ENCODE results near the gene BSCL2.

DNA sequence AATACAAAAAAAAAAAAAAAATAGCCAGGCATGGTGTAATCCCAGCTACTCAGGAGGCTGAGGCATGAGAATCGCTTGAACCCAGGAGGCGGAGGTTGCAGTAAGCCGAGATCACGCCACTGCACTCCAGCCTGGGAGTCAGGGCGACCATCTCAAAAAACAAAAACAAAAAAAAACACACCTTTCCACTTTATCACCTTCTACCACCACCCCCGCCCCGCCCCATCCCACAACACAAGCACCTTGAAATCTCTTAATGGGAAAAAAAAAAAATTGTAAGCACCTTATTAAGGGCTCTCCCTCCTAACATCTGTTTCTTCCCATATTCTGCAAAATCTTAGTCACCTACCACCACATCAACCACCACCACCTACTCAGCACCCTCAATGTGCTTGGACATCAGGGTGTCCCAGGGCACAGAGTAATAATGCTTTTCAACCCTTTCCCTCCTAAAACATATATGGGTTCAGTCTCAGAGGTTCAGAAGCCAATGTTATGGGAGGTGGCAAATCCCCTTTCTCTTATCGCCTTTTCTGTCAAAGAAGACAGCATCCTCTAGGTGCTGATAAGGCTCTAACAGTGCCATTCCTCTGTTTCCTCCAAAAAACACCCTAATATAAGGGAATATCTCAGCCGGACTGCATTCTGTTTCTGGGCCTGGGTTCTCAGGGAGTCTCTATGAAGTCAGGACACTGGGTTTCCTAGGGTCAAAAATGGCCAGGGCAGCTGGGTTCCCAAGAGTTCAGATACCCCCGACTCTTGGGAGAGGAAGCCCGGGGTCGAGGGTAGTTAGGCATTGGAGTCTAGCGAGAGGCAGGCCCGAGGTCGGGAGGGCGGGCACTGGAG, 54.8 kb downstream of the BSCL2 start:
- no peak for TF ChIP-seq RAD21 (CRISPR knock-in tag; IDR thresholded peaks at IDR 0.05)
- TF ChIP-seq ZNF274 (CRISPR knock-in tag; IDR thresholded peaks at IDR 0.05): no peak
- no peak for TF ChIP-seq ZBTB37 (CRISPR knock-in tag; IDR thresholded peaks at IDR 0.05)
- TF ChIP-seq CTCF (CRISPR knock-in tag; IDR thresholded peaks at IDR 0.05): no peak
- no peak for TF ChIP-seq RBM39 (IDR thresholded peaks at IDR 0.05; ENCODE audit: low read depth, low read length, poor library complexity, severe bottlenecking)
- TF ChIP-seq ZFP41 (CRISPR knock-in tag; IDR thresholded peaks at IDR 0.05; ENCODE audit: borderline replicate concordance): no peak
- TF ChIP-seq NFE2 (CRISPR knock-in tag; IDR thresholded peaks at IDR 0.05): no peak
- no peak for TF ChIP-seq MTF1 (CRISPR knock-in tag; IDR thresholded peaks at IDR 0.05)
- TF ChIP-seq ZNF263 (CRISPR knock-in tag; IDR thresholded peaks at IDR 0.05): no peak
- TF ChIP-seq EP300 (IDR thresholded peaks at IDR 0.05; ENCODE audit: low read depth in 2 of 2, low read length in 2 of 2): no peak
- no peak for TF ChIP-seq EP300 (CRISPR knock-in tag; IDR thresholded peaks at IDR 0.05; ENCODE audit: borderline replicate concordance)

All from HepG2 (cell line).